GM19395 (cell line): ENCODE measurements around the gene SHCBP1L.

ENCODE experiments used
- ATAC-seq: cut with Tn5 transposase; IDR thresholded peaks from one replicate; pipeline ENCODE4 v1.9.1; 2021; ENCODE audit warnings: mild to moderate bottlenecking, moderate library complexity; ENCODE audit not compliant: unreplicated experiment

SHCBP1L gene

GRCh38 chr1:182897696-182898095 lies 55.3 kb downstream of the SHCBP1L start:
- no peak for ATAC-seq

DNA sequence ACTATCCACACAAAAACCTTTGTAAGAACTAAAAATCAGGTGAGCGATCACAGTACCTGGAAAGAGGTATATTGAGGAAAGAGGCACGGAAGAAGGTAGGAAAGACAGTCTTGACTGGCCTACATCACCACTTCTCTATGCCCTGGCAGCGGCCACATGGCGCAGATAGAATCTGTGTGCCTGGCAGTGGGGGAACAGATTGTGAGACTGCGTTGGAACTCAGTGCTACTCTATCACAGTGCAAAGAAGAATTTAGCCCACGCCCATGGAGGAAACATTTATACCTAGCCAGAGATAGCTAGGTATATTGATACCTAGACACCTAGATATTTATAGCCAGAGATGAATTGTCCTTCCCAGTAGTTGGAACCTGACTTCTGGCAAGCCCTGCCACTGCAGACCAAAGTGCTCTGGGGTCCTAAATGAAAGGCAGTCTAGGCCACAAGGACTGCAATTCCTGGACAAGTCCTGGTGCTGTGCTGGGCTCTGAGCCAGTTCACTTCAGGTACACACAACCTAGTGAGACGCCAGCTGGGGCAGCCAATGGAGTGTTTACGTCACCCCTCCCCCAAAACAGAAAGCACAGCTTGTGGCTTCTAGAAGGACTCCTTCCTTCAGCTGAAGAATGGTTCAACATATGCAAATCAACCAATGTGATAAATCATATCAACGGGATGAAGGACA lies 61.9 kb downstream of the SHCBP1L start:
- no peak for ATAC-seq

DNA sequence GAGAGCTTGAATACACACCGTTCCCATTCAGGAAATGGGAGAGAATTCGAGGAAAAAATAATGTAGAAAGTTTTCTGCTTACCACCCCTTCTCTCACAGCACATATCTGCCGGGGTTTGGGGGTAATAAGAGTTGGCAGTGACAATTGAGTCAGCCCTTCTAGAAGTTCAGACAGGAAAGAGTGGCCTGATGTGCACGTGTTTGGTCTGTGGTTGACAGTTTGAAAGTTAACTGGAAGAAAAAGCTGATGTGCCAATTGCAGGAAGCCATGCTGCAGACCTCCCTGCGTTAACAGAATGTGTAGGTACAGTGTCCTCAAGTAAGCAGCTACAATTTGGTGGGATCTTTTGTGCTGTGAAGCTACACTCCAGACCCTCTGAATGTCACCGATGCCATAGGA lies 63.0 kb downstream of the SHCBP1L start:
- ATAC-seq = no peak

- no peak for ATAC-seq
Measured at GRCh38 chr1:182888736-182889531, 64.0 kb downstream of the SHCBP1L start.

DNA sequence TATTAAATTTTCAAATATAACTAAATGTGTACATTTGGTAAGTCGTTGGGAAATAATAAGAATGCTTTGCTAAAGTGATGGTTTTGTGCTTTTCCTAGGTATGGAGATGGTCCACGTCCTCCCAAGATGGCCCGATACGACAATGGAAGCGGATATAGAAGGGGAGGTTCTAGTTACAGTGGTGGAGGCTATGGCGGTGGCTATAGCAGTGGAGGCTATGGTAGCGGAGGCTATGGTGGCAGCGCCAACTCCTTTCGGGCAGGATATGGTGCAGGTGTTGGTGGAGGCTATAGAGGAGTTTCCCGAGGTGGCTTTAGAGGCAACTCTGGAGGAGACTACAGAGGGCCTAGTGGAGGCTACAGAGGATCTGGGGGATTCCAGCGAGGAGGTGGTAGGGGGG lies 66.0 kb downstream of the SHCBP1L start:
- ATAC-seq = no peak

GRCh38 chr1:182885591-182885990 lies 67.4 kb downstream of the SHCBP1L start:
- ATAC-seq = no peak

DNA sequence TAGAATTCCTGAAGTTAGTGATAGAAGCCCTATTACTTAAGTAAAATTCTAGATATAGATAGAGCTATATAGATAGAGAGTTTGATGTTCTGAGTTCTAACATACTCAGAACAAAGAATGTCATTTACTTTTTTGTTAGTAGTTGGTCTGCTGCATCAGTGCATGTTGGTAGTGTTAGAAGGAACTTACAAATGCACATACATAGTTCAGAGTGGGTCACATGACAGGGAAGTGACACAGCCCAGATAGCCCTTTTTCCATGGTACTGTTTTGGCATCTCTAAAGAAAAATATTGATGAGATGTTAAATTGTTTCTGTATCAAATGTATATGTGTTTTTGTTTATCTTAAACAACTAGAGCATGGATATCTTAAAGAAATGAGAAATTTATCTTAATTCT lies 68.1 kb downstream of the SHCBP1L start:
- no peak for ATAC-seq

GRCh38 chr1:182877842-182878241 lies 75.1 kb downstream of the SHCBP1L start:
- ATAC-seq = no peak

DNA sequence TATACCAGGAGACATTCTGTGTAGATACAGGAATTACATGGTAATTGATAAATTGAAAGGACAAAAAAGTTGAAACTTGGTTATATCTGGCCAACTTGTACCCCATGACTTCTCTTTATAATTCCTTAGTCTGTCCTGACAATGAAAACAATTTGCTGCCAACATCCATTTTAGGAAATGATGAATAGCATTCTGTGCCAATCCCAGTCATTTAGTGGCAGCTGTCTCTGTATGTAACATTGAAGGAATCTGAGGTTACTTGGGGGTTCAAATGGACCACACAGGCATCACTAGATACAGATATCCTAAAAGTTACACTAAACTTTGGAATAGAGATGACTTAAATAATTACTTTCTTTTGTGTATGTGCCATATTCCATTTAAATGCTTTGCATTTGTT lies 75.6 kb downstream of the SHCBP1L start:
- ATAC-seq = no peak

DNA sequence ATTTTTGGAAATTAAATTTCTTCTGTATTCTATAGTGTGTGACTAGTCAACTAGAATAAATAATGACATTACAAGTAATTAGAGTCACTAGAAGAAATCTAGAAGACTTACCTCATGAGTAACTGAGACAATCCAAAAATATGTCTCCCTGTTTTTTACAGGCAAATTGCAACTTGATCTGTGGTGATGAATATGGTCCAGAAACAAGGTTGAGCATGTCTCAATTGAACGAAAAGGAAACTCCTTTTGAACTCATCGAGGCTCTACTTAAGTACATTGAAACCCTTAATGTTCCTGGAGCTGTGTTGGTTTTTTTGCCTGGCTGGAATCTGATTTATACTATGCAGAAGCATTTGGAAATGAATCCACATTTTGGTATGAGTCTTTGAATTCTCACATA lies 77.1 kb downstream of the SHCBP1L start:
- ATAC-seq = no peak

- ATAC-seq = no peak
Measured at GRCh38 chr1:182872881-182873280, 80.1 kb downstream of the SHCBP1L start.

- no peak for ATAC-seq
Measured at GRCh38 chr1:182869241-182869666, 83.7 kb downstream of the SHCBP1L start.

DNA sequence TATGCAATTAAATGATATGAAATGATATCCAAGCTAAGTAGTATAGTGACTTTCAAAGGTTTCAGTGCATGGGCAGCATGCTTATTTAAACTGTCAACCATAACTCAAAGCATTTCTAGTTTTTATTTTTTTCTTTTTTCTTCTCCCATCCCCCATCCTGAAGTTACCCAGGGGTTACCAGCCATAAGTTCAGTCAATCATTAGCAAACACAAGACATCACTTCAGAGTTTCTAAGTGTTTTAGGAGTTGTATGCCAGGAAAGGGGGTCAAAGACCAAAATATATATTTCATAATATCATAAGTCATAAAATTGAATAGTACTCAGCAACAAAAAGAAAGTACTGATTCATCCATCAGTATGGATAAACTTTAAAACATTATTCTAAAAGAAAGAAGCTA lies 85.1 kb downstream of the SHCBP1L start:
- no peak for ATAC-seq

GRCh38 chr1:182863940-182864339 lies 89.0 kb downstream of the SHCBP1L start:
- no peak for ATAC-seq

DNA sequence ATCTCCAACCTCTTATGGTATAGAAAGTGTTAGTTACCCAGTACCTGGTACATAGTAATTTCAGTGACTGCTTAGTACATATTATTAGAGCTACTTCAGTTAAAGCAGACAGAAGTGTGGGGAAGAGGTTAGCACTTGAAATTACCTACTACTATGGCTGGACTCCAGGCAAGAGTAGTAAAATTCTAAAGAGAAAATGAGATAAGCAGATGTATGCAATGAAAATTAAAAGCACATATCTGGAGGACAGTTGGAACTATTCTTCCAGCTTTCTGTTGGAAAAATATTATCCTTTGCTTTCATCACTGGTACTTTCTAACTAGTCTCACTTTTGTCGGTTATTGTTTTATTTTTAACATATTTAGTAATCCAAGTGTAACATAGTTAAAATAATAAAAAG lies 90.1 kb downstream of the SHCBP1L start:
- ATAC-seq = no peak

- no peak for ATAC-seq
Measured at GRCh38 chr1:182861994-182862393, 91.0 kb downstream of the SHCBP1L start.

GRCh38 chr1:182860658-182861057 lies 92.3 kb downstream of the SHCBP1L start:
- no peak for ATAC-seq

DNA sequence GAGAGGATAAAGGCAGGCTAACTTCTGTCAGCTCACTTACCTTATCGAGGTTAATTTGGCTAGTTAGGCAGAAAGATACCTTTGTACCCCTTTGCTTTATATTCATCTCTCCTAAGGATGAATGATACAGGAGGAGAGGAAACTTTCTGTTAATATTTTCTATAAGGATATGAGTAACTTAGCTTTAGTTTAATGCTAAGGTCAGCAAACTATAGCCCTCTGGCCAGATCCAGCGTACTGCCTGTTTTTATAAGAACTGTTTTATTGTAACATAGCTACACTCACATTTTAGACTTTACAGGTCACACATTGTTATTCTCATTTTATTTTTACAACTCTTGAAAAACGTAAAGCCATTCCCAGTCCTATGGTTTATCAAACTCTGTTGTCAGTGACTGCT lies 95.8 kb downstream of the SHCBP1L start:
- ATAC-seq = no peak

DNA sequence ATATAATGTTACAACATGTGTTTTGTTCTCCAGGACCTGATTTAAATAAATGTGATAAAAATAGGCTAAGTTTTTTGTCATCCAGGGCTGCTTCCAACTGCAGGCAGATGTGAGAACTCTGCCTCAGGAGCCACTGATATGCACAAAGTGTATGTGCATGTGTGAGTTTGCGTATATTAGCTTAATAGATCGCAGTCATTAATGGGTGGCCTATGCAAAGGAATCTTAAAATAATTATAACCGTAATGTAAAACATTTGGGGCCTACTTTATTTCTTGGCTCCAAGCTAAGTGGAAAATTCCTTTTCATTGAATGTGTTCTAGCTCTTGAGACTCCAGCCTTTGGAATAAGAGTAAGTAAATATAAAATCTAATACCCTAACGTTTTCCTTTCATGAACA lies 97.1 kb downstream of the SHCBP1L start:
- no peak for ATAC-seq

DNA sequence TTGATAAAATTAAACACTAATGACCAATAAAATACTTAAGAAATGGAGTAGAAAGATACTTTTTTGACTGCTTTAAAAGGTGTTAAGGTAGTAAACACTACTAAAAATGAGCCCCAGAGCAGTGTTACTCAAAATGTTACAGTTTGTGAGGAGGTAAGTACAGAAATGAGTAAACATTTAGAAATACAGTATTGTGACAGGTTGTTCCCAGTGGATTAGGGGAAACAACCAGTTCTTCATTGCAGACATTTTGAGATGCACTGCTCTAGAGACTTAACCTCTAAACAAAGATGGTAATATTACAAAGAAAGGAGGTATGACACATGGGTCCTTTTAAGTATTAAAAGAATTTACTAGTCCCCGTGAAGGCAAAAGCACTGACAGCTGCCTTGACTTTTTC lies 101.1 kb downstream of the SHCBP1L start:
- ATAC-seq = no peak

GRCh38 chr1:182850319-182850718 lies 102.6 kb downstream of the SHCBP1L start:
- ATAC-seq = no peak
